ENCODE measurements around the gene QPCT.
"Not testable (repeated sequence)": the region's sequence is repeated elsewhere in the genome, so short reads cannot be mapped to it uniquely, and the experiment has no call there.

QPCT gene

GRCh38 chr2:37354531-37354930, 10.1 kb downstream of the QPCT start:
- intact Hi-C loops (cut with DNase I): no loop called here
- no peak for DNase-seq

GRCh38 chr2:37355735-37356134, 11.3 kb downstream of the QPCT start:
- intact Hi-C loops (cut with DNase I): no loop called here
- no peak for DNase-seq

DNA sequence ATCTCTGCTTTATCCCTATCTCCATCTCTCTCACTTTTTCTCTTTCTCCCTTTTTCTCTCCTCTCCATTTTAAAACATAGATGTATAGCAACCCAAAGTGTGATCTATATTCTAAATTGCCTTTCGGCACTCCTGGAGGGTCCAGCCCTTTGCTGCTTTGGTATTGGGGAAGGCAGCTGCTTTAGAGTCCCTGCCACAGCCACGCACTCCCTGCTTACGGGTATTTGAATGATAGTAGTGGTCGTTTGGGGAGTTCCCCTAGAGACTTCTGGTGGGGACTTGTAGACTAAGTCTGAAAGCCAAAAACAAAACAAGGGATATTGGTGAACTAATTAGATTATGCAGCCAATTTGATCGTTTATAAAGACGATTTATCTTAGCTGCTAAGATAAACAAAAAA, 11.9 kb downstream of the QPCT start:
- intact Hi-C loops (cut with DNase I): no loop called here

DNA sequence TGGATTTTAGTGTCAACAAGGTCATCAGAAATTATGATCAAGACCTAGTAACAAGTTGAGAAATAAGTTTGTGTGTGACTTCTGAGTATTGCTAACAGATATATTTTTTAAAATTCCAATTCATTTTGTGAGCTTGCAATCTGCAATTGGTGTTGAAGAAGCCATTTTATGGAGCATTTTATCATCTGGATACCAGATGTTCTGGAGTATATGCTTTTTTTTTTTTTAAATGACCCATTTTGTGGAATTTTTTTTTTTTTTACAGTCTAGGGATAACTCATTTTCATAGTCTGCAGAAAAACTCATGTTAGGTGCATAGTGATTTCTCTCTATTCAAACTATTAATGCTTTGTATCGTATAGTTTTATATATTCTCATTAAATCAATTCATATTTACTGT, 12.6 kb downstream of the QPCT start:
- intact Hi-C loops (cut with DNase I): no loop called here
- no peak for DNase-seq

More for the DNA sequence above, 11.9 kb downstream of the QPCT start:
- DNase-seq: no peak

DNA sequence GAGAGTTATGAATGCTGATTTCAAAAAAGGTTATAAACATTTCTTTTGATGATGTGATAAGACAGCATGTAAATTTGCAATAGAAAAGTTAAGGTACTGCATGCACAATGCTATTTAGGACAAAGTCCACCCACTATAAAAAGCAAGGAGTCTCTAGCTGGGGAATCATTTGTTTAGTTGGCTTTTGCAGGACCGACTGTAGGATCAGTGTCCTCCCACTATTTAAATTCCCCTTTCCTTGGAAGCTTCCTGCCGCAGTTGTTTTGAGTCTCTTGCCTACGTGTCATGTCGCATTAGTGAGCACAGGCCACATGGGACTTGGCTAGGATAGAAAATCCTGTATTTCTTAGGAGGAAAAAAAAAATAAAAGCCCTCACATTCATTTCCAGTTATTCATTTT, 13.1 kb downstream of the QPCT start:
- DNase-seq: no peak
- intact Hi-C loops (cut with DNase I): no loop called here

DNA sequence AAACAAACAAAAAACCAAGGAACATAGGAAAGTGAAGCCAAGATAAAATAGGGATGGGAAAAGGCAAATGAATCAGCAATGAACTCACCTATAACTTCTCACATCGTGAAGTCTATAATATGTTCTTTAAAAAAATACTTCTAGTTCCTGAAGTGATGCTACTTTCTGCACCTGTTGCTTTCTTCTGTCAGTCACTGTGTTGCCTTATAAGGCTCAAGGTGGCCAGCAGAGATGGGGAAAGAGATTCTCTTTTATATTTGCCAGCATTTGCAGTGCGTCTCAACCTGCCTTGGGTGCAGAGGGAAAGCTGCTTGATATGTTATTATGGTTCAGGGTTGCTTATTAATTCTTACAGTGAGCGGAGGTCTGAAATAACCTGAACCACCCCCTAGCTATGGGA, 14.0 kb downstream of the QPCT start:
- no peak for DNase-seq
- intact Hi-C loops (cut with DNase I): no loop called here

- no peak for DNase-seq
- intact Hi-C loops (cut with DNase I): no loop called here
These were observed 16.9 kb downstream of the QPCT start for GRCh38 chr2:37361216-37361815.

- intact Hi-C loops (cut with DNase I): no loop called here
- no peak for DNase-seq
These were observed 17.7 kb downstream of the QPCT start for GRCh38 chr2:37361994-37362698.

GRCh38 chr2:37364351-37364750, 19.9 kb downstream of the QPCT start:
- intact Hi-C loops (cut with DNase I): no loop called here
- no peak for DNase-seq

DNA sequence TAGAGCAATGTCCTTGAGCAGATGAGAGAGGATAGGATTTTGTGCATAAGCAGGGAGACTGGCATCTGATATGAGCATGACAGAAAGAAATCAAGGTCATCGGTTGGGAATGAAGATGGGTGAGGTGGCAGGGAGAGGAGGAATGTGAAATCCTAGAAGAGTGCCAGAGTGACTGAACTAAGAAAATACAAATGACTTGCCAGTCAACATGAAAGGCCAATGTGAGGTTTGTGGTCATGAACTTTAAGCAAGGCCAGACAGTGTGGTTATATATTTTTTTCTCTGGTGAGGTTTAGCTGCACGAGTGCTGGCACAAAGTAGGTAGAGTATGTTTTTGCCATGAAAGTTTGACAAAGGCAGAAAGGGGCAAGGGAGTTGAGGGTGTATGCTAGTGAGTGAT, 21.2 kb downstream of the QPCT start:
- intact Hi-C loops (cut with DNase I): no loop called here
- DNase-seq: no peak

- intact Hi-C loops (cut with DNase I): no loop called here
- DNase-seq: no peak
These were observed 22.3 kb downstream of the QPCT start for GRCh38 chr2:37366773-37367172.

GRCh38 chr2:37367310-37367709, 22.9 kb downstream of the QPCT start:
- DNase-seq: no peak
- intact Hi-C loops (cut with DNase I): no loop called here

- no peak for DNase-seq
These were observed 23.6 kb downstream of the QPCT start for GRCh38 chr2:37367984-37368383.

GRCh38 chr2:37370666-37371065, 26.2 kb downstream of the QPCT start:
- intact Hi-C loops (cut with DNase I): no loop called here
- DNase-seq: no peak

More at GRCh38 chr2:37367984-37368383, 23.6 kb downstream of the QPCT start:
- intact Hi-C loops (cut with DNase I): no loop called here

DNA sequence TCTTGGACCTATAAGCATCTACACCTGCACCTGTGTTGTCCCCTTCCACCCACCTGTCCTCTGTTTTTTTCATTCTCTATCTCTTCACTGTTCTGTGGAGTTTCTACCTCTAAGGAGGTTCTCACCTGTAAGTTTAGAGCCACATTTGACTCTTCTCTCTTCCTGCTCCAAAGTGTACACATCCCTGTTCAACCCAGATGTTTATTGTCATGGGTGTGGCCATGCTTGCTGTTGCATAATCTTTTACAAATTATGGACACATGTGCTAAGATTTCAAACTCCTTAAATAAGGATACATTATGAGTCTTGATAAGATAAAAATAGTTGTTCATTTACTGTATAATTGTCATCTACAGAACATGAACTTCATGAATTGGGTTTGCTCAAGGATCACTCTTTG, 27.6 kb downstream of the QPCT start:
- intact Hi-C loops (cut with DNase I): no loop called here
- no peak for DNase-seq

DNA sequence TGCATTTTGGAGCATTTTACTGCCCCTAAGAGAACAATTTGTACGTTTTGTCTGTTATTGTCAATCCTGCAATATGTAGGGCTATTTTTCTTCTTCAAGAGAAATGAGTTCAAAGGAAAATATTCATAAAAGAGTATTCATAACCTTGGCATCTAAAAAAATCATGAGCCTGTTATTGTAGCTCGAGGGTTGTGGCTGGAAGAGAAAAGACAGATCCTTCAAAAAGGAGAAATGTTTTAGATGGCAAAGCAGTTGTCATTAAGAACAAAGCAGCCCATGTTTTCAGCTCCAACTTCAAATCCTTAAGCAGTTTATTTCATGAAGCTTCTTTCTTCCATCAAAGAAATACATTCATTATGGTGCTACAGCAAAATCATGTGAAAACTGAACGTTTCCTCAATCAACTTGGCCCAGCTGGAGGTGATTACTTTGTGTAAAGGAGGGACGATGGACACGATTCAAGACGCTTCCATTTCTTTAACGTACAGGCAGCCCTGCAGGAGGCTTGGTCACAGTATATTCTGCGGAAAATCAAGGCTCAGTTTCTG, 31.4 kb downstream of the QPCT start:
- intact Hi-C loops (cut with DNase I): no loop called here
- DNase-seq: no peak

DNA sequence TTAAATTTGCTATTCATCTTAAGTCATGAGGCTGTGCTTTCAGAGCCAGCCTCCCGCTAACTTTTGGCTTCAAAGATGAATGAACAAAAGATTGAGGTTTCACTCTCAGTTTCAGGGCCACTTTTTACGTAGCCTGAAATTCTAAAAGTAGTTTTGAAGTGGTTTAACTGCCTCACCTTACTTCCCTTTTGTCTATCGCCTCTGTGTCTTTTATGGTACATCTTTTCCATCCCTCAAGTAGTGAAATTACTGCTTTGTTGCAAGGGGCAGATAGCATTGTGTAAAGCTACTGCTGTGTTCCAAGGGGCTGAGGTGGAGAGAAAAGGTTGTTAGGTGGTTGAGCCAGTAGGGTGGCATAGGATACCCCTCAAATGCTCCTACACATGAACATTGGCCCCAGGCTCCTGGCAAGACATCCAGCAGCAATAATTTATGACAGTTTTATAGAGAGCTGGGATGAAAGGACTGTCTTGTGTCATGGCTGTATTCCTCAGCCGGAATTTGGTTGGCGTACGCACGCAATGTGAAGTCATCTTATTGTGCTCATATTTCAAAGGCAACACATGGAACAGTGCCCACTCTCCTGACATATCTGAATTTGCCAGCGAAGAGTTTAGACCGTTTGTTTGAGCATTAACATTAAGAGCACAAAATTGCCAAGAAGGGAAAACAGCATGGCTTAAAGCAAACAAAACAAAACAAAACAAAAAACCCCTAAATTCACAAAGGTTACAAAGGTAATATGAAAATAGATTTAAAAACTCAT, 32.2 kb downstream of the QPCT start:
- intact Hi-C loops (cut with DNase I): no loop called here
- no peak for DNase-seq

DNA sequence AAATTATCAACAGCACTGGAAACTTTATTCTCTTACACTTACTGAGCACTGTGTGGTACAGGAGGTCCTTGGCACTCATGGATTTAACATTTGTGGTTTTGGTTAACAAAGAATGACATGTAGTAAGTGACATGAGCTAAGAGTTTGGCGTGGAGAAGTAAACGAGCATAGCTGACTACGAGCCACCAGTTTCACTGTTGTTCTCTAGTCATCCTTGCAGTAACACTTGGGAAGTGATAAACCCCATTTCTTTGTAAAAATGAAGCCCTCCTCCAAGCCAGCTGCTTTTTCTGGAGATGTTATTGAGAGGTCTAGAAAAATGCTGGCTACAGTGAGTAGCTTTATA, 32.7 kb downstream of the QPCT start:
- intact Hi-C loops (cut with DNase I): no loop called here
- no peak for DNase-seq

GRCh38 chr2:37378411-37378810, 34.0 kb downstream of the QPCT start:
- intact Hi-C loops (cut with DNase I): no loop called here

DNA sequence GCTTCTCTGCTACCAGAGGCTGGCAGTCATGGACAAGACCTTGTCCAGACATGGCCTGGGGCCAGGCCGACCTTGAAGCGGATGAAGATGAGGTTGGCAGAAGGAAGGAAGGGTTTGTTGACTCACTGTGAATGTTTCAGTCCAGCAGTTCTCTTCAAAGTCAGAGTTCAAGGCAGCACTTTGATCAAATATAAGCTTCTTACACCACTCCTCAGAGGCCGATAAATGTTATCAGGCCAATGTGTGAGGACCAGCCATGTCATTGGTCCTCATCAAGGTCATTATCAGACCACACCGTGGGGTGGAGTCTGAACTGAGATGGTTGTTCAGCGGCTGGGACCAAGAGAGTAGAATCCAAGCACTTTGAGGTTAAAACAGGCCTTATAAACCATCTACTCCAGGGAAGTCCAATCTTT, 35.5 kb downstream of the QPCT start:
- no peak for DNase-seq
- intact Hi-C loops (cut with DNase I): no loop called here

More at GRCh38 chr2:37378411-37378810, 34.0 kb downstream of the QPCT start:
- DNase-seq: no peak

DNA sequence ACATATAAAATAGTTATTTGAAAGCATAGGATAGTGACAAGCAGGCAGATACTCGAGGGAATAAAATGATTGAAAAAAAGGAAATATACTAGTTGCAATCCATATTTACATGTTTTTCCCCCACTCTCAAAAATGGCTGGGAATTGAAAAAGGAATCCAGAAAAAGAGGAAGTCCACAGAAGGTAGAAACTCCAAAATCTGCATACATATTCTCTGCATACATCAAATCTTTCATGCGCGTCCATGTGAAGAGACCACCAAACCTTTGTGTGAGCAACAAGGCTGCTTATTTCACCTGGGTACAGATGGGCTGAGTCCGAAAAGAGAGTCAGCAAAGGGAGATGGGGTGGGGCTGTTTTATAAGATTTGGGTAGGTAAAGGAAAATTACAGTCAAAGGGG, 36.4 kb downstream of the QPCT start:
- intact Hi-C loops (cut with DNase I); DNase-seq: not testable (repeated sequence)

GRCh38 chr2:37384261-37384660, 39.8 kb downstream of the QPCT start:
- intact Hi-C loops (cut with DNase I): not testable (repeated sequence)

More at GRCh38 chr2:37384261-37384660, 39.8 kb downstream of the QPCT start:
- not testable (repeated sequence) for DNase-seq

All from posterior cingulate gyrus (tissue), 11 donors.